ENCODE results near the gene USP7.
"Not testable (repeated sequence)": the region's sequence is repeated elsewhere in the genome, so short reads cannot be mapped to it uniquely, and the experiment has no call there.

USP7 gene

DNA sequence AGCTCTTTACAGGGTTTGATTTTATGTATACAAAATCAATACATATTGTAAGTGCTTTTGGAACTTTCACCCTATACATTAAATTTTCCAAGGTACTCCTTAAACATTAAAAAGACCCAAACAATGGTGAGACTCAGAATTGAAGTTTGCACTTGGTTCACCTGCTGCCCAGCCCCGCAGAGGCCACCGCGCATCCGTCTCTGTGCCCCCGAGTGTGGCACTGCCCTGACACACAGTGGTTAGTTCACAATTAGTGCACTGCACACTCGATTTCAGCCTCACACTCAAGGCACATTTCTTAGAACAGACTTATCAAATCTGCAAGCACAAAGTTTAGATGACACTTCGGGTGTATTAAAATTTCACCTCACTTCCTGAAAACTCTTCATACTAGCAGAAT lies 38.3 kb downstream of the USP7 start:
- DNase-seq (ENCODE audit: low read depth in 1 of 2, low spot score in 1 of 2), result no peak

DNA sequence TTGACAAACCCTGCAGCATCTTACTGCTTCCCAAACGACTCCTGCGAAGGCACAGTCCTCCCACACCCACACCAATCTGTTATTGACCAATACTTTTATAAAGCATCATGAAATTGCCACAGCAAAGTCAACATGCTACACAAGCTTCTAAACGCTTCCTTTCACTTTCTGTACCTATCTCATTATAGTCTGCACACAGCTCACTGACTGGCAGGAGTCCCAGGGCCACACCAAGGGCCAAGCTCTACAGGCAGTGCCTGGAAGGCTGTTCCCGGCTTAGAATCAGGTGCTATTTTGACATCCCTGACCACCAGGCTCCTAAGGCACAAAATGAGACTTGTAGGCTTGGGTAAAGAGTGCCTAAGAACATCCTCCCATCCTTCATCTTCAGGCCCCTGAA lies 39.5 kb downstream of the USP7 start:
- no peak for DNase-seq (ENCODE audit: low read depth in 1 of 2, low spot score in 1 of 2)

DNA sequence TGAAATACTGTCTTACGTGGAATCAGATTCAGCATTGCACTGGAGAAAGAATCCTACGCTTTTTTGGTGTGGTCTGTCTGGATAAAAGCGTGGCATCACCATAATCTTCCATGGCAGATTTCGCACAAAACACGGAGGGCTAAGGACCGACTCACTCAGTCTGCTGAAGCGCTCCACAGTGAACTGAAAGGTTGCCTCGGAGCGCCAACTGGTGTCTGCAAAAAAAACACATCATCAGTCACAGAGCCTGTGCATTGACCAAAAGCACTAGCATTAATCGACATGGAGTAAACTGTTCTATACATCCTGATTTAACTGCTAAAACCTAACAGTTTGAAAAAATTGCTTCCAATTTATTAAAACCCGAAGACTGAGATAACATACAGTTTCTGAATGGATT lies 40.5 kb downstream of the USP7 start:
- no peak for DNase-seq (ENCODE audit: low read depth in 1 of 2, low spot score in 1 of 2)

DNA sequence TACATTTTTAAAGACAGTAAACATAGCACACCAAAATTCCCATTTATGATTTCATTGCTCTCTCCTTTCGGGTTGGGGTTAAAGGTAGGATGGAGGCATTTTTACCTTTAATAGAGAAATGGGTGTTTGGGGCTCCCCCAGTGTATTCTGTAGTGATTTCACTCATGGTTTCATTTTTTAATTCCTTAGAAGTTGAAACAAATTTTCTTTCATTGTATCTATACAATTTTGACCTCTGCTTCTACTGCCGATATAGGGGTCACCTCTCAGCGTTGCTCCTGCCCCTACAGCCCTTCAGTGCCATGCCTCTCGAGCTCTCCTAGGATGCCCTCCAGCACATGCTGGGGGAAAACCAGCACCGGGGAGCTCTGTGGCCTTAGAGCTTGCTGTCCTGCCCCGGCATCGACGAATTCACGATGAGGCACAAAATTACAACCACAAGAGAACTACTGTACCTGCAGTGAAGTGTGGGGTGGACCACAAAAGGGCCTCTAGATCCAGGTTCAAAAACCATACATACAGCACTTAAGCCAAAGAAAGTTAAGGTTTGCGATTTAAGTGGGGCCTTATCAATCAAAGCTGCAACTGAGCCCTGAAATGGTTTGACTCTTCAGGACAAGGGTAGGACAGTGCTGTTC lies 42.2 kb downstream of the USP7 start:
- no peak for DNase-seq (ENCODE audit: low read depth in 1 of 2, low spot score in 1 of 2)

DNA sequence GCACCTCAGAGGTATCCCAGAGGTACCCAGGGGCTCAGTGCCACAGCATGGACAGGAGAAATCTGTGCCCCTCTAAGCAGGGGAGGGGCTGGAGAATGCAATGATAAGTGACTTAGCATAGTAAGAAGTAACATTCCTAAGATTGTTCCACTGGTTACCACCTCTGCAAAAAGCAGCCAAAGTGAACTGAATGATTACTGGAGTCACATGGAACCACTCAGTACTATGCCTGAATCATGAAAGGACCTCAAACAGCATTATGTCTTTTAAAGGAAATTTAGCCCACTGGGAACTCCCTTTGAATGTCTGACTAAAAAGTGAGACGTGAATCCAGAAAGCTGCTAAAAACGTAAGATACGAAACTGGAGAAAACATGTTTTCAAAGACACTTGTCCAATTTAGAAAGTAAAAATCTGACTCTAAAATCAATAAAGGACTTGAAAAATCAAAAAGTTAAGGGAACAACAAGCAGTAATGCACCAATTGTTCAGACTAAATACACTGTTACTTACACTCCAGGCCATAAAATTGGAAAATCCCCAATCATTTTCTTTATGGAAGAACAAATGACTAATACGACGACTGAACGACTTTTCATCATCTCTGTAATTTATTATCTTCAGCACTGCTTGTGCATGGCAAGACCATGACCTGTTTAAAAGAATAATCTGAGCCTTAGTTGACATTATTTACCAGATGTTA lies 42.9 kb downstream of the USP7 start:
- DNase-seq (ENCODE audit: low read depth in 1 of 2, low spot score in 1 of 2), result no peak

DNA sequence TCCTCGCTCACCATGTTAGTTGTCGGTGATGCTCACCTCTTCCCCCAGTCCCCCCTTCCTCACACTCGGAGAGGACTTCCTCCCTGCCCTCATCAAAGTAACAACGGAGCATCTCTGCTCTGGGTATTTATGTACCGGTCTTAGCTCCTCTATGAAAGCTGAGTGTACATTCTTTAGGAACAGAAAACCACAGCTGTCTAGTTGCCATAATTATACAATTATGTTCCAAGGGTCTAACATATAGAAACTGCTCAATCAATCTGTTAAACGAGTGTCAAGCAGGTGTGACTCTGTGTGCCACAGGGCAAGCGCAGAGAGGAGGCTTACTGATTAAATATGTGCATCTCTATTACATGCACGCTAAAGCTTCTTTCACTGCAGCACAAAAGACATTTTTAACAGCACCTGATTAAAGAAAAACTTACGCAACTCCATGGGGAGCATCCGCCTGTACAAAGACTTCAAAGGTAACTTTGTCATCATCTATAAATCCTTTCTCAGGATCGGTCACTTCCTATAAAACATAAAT lies 43.7 kb downstream of the USP7 start:
- no peak for DNase-seq (ENCODE audit: low read depth in 1 of 2, low spot score in 1 of 2)

DNA sequence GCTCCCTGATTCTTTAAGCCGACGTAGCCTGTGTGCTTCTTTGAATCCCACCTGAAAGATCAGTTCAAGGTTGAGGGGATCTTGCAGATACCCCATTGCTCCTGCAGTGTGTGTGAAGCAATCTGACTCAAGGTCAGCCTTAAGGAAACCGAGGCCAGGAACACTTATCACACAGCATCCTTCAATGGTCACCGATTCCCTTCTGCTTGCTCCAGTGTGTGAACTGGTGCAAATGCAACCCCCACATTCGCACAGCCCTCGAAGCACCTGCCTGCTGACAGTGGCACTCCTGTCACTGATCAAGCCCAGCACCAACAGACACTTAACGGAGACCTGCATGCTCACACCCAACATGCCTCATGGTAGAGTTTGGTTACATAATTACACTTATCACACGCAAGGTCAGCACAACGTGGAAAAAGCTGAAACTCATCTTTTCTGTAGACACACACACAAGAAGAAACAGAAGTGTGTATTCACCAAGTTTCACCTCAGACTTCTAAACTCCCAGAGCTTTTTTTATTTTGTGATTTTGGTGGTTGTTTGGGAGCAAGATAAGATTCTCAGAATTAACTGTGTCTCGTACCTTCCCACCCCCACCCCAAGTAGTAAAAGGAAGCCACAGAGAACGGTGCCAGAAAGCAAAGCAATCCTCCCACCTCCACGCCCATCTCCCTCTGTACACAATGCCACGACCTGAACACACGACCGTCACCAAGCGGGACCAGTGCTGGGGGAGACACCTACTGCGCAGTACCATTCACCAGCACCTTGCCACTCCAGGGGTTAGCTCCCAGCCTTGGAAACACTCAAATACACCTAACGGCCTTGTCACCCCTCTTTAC lies 44.4 kb downstream of the USP7 start:
- DNase-seq (ENCODE audit: low read depth in 1 of 2, low spot score in 1 of 2), result no peak

DNA sequence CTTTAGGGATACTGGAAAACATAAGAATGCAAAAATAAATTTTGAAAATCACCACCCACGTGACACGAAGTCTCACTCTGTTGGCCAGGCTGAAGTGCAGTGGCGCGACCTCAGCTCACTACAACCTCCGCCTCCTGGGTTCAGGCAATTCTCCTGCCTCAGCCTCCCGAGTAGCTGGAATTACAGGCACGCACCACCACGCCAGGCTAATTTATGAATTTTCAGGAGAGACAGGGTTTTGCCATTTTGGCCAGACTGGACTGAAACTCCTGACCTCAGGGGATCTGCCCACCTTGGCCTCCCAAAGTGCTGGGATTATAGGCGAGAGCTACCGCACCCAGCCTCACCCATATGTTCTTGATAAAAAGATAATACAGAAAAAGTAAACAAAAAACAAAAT lies 46.4 kb downstream of the USP7 start:
- not testable (repeated sequence) for DNase-seq (ENCODE audit: low read depth in 1 of 2, low spot score in 1 of 2)

DNA sequence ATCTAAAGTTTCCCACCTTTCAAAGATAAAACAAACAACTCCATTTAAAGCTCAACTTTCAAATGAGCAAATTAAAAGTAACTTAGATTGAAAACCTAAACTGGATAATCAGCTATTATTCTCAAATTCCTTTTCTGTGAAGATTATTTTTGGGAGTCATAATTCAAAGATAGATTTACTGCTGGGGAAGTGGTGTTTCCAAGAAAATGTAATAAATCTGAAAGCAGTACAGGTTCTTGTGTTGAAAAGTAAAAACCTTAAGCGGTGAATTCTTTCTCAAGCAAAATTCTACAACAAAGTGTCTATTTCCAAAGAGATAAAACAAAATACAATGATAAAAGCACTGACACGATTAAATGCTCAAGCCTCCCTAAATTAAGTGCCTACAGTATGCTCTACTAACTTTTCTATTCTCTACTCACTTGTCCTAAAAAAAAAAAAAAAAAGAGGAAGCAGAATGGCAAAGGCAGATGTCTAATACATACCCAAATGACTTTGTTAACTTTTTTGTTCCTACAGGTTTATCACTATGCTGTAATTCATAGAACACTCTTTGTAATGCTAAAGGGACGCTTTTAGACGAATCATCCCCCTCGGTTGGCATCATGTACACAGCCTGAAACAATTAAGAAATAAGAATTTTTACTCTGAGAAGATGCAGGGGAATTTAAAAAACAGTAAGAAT lies 47.0 kb downstream of the USP7 start:
- no peak for DNase-seq (ENCODE audit: low read depth in 1 of 2, low spot score in 1 of 2)

DNA sequence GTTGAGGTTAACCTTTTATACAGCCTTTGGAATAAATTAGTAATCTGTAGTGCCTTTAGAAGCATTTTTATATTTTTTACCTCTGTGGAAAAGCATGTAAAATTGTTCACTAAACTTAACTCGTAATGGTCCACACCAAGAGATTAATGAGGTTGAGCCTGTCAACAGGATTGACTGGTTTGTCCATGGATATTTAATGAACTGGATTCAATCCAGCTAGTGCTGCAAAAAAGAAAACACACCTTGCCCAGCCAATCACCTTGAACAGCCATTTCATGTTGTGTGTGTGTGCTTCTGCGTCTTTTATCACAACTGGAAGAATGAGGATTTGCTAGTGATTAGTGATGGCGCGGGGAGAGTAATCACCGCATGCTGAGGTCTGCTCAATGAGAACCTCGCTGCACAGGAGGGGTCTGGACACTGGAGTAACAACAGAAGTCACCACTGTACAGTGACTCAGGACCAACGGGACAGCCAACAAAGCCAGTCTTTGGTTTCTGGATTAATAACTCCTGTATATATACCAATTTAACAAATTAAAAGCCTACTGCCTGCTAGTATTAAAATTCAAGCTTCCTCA lies 47.9 kb downstream of the USP7 start:
- DNase-seq (ENCODE audit: low read depth in 1 of 2, low spot score in 1 of 2), result no peak

DNA sequence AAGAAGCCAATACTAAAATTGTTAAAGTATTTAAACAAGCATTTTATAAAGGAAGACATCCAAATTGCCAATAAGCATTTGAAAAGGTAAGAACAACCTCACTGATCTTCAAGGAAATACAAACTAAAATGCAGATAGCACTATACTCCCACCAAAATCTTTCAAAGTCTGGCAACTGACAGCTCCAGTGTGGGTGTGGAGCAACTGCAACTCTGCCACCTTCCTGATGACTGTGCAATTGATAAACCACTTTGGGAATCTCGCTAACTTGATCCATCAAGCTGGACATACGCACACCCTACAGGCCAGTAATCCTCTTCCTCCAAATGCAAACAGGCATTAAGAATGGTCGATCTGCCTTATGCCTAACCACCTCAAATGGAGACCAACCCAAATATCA lies 49.6 kb downstream of the USP7 start:
- DNase-seq (ENCODE audit: low read depth in 1 of 2, low spot score in 1 of 2), result no peak

DNA sequence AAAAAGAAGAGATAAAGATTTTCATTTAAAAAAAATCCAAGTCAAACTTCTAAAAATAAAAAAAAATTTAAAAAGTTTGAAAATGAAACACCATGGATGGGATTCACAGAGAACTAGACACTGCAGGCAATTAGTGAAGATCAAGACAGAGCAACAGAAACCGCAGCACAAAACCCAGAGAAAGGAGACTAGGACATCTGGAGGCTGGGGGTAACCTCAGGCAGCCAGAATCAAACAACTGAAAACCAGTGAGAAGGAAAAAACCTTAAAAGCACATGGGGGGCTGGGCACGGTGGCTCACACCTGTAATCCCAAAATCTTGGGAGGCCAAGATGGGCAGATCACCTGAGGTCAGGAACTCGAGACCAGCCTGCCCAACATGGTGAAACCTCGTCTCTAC lies 50.9 kb downstream of the USP7 start:
- no peak for DNase-seq (ENCODE audit: low read depth in 1 of 2, low spot score in 1 of 2)

DNA sequence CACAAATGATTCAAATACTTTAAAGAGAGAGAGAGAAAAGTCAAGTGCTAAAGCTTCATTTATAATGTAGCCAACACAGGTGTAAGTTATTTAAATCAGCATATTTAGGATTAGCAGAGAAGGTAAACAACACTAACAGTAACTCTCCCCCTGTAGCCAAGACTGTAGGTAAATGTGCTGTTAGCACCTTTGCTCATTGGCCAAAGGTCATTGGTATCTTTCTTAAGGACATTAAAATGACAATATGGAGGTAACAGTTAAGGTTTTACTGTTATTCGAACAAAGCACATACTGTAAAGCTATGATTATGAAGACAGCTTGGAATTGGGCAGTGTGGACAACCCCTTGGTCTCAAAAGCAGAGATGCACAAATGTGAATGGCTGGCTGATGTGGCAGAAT lies 52.9 kb downstream of the USP7 start:
- DNase-seq (ENCODE audit: low read depth in 1 of 2, low spot score in 1 of 2), result no peak

DNA sequence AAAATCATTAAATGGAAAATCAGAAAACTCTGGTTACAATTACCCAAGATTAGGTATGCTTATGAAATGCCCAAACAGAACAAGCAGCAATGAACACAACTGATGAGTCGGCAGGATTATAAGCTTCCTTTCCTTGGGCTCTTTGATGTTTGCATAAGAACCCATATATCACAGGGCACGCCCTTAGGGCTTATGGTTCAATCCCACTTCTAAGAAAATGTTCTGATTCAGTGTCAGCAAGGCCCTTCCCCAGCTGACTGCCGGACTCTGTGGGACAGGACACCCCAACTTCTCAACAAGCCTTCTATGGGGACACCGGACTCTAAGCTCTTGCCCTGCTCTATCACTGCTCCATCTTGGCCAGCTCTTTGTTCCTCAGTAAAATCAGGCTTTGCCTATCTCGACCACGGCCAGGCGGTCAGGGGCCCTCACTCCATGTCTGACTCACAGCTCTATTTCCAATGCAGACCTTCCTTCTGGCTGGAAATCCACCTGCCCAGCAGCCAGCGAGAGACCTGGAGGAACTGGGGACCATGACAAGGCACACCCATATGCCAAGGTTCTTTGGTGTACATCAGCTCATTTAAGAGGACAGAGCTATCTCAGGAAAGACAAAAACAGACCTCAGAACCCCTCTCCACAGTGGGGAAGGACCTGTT lies 54.8 kb downstream of the USP7 start:
- DNase-seq (ENCODE audit: low read depth in 1 of 2, low spot score in 1 of 2), result no peak

DNA sequence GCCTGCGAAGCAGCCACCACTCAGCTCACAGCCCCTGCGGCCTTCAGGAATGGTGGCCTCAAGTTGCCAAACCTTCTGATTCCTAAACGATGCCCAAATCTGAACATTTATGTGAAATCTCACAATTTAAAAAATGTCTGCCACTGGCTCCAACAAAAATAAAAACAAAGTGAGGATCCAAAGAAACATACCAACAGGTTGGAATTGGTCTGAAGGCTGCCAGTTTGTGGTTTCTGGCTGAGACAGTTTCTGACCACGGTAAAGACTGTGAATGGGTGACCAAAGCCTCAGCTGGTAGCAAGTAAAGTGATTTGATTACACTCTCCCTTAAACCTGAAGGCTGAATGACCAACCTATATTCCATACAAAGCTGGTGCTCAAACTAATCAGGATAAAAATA lies 56.6 kb downstream of the USP7 start:
- no peak for DNase-seq (ENCODE audit: low read depth in 1 of 2, low spot score in 1 of 2)

DNA sequence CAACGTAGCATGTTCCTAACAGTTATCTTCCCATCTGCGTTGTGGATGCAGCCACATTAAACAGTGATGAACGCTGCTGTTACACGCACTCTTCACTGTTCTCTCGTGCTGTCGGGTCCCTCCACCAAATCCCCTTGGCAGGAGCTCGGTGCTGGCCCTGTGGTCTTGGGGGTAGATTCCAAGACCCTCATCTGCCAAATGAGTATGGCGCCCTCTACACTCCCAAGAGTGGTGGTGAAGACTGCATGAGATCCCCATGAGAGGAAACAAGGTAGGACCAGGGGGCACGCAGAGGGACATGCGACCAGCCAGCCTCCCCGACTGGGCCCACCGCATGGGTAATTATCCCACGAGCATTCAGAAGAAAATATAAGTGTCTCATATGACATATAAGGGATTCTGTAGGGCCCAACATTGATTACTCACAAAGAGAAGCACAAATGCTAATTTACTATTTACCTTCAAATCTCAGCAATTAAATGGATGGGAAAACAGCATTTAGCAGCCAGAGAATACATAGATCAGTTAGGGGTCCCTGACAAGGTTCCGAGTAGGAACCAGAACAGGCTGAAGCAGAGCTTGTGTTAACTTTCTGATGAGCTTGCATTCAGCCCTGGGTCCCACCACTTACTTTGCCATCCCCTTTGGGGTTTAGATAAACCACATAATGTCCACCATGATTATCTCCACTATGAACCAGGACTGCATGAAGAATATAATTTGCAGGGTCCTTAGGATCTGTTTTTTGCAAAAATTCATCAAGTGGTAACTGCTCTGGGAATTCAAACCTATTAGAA lies 57.7 kb downstream of the USP7 start:
- DNase-seq (ENCODE audit: low read depth in 1 of 2, low spot score in 1 of 2), result no peak

DNA sequence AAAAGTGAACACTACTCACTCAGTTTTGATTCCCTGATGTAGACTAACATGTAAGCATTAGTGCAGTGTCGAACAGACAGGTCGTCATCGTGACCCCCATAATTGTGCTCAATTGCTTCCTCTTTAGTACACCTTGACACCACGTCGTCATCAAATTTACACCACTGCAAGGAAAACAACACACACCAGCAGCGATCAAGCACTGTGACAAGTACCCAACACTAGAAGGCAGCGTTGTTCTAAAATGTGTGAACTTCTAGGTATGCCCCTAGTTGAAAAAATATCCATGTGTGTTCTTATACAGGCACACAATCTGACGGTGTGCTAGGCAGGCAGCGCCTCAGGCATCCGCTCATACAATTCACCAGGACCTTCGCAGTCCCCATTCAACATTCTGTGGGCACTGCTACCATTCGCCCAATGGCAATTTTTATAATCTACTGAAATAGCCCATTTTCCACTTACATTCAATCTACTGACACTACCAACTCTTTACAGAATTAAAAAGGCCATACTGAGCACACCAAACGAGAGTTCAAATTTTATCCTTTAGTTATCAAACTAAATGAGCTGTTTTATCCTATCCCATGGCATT lies 58.4 kb downstream of the USP7 start:
- DNase-seq (ENCODE audit: low read depth in 1 of 2, low spot score in 1 of 2), result no peak

DNA sequence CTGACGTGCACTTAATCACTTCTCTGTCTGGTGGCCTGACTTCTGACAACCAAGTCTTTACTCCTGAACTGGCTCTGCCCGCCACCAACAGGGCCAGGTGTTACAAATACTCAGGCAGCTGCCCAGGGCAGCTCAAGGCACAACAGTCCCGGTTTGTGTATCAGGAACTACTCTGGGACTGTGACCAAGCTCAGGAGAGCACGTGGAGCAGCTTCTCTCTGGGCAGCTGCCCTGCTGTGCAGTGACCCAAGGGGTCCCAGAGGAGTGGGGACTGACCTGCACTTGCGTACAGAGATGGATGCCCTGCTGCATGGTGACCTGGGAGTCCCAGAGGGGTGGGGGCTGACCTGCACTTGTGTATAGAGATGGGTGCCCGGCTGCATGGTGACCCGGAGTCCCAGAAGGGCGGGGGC lies 59.7 kb downstream of the USP7 start:
- DNase-seq (ENCODE audit: low read depth in 1 of 2, low spot score in 1 of 2), result no peak

DNA sequence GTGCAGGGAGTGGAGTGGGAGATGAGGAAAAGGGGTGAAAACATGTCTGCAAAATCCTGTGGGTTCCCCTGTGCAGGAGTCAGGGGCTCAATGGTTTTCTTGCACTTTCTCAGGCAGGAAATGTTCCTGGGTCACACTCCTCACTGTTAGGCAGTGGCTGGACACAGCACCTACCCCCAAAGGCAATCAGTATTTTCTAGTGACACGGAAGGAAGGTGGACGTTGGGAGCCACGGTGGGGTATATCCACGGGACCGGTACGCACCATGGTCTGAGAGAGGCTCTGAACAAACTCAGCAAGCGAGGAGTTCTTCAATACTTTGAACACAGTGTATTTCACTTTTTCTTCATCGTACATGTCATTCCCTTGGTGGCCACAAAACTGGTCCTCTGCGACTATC lies 60.7 kb downstream of the USP7 start:
- no peak for DNase-seq (ENCODE audit: low read depth in 1 of 2, low spot score in 1 of 2)

Measured in stimulated activated CD4-positive, alpha-beta T cell treated with anti-CD3 and anti-CD28 coated beads, Interleukin-15, amount 100 ng/mL, for 1 hour (primary cell).